GM19324 (cell line): ENCODE results near the gene PRAMEF15.
"Not testable (repeated sequence)": the region's sequence is repeated elsewhere in the genome, so short reads cannot be mapped to it uniquely, and the experiment has no call there.

ENCODE experiments used
- ATAC-seq: cut with Tn5 transposase; IDR thresholded peaks from one replicate; pipeline ENCODE4 v1.9.1; 2021; ENCODE audit warnings: mild to moderate bottlenecking, moderate library complexity; ENCODE audit not compliant: unreplicated experiment, low FRiP score

The PRAMEF15 gene

DNA sequence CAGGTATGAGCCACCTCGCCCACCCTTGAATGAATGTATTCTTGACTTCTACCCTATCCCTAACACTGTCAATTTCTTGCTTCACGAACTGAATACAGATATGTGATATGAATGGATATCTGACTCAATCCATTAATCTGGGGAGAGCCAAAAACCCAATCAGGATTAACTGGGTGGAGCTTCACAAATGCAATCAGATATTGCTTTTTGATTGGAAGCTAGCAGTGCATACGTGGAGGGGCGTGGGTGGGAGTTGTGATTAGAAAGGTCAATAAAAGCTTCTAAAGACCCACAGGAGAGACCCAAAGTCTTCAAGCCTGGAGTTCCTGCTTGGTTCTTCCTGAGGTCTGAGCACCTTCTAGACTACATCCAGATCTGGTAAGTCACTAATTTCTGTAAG, at the start of gene PRAMEF15:
TSS of gene PRAMEF15 (plus strand) at position 301 of the 400 bp plus-strand sequence. CDS start 2,827 bp downstream, outside the sequence.
- not testable (repeated sequence) for ATAC-seq

DNA sequence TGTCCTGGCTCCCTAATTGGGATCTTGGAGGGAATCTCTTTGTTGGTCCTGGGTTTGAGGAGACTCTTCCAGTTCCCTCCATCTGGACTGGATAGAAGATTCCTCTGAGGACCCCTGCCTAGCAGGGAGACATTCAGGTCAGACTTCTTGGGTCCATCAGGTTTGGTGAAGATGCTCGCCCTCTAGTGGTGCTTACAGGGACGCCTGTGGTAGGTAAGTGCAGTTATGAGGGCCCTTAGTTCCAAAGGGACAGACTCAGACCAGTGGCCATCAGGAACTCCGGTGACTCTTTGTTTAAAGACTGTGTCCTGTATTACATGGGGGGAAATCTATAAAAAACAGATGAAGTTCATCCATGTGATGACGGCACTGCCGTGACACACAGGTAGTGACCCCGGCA, 38.4 kb upstream of the PRAMEF15 start:
- ATAC-seq = not testable (repeated sequence)

DNA sequence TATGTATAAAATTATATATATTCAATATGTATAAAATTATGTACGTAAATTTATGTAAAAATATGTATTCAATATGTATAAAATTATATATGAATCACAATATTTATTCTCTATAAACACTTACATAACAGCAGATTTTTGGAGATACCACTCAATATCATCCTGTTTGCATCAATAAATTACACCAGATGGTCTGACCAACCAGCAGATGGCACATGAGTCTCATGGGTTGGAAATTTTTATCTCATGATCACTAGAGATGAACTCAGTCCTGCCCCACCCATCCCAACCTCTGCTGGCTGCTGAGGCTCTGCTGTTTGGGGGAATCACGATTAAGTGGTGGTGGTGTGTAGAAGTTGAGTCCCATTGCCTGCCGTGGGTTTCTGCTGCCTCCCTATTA, 35.8 kb upstream of the PRAMEF15 start:
- ATAC-seq = not testable (repeated sequence)

DNA sequence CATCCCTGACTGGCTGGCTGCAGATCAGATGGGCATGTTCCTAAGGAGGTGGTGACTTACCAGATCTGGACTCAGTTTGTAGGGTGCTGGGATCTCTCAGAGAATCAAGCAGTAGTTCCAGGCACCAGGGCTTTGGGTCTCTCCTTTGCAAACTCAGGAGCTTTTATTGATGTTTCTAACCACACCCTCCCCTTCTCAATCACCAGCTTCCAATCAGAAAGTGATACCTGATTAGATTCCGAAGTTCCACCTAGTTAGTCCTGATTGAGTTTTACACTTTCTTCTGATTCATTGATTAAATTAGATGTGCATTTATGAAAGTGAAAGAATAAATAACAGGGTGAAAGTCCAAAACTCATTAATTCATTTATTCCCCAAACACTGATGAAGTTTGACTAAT, 30.3 kb upstream of the PRAMEF15 start, which contains the start of gene PRAMEF8:
TSS of gene PRAMEF8 (minus strand) at position 101 of the 400 bp plus-strand sequence. CDS start 1,046 bp downstream, outside the sequence.
- ATAC-seq = not testable (repeated sequence)

DNA sequence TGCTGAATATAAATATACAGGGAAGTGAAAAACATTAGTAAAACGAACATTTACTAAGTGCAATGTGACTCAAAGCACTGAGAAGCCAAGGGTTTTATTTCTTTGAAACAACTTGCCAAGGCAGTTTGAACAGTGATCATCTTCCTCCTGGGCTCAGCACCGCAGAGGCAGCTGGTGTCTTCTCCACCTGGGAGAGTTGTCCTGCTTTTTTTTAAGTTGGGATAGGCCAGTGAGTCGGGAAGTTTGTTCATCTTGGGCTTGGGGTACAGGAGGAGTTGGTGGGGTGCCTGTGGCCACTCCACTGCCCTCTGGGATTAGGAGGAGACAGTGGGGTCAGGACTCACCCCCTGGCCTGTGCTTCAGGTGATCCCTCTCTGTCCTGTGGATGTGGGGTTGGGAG, 26.4 kb upstream of the PRAMEF15 start:
- not testable (repeated sequence) for ATAC-seq

DNA sequence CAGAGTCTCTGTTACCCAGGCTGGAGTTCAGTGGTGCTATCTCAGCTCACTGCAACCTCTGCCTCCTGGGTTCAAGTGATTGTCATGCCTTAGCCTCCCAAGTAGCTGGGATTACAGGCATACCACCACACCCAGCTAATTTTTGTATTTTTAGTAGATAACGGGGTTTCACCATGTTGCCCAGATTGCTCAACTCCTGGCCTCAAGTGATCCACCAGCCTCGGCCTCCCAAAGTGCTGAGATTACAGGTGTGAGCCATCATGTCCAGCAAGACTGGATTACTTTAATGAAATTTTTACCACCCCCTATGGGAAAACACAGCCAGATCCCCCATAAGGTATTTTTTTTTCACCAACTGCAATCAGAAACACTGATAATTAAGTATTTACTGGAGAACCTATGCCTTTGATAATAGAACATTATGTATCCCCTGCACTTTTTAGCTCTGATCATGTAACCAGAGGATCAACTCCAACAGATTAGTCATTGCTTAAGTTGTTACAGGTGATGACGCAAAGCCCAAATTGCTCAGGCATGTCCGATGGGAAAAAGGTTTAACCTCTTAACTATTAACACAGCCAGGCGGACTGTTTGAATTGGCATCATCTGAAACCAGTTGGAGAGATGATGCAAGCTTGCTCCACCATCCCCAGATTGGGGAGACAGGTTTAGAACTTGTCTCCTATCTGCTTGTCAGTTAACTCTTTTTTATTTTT, 18.0 kb upstream of the PRAMEF15 start:
- not testable (repeated sequence) for ATAC-seq

DNA sequence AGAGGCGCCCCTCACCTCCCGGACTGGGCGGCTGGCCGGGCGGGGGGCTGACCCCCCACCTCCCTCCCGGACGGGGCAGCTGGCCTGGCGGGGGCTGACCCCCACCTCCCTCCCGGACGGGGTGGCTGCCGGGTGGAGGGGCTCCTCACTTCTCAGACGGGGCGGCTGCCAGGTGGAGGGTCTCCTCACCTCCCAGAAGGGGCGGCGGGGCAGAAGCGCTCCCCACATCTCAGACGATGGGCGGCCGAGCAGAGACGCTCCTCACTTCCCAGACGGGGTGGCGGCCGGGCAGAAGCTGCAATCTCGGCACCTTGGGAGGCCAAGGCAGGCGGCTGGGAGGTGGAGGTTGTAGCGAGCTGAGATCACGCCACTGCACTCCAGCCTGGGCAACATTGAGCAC, 16.7 kb upstream of the PRAMEF15 start:
- not testable (repeated sequence) for ATAC-seq

DNA sequence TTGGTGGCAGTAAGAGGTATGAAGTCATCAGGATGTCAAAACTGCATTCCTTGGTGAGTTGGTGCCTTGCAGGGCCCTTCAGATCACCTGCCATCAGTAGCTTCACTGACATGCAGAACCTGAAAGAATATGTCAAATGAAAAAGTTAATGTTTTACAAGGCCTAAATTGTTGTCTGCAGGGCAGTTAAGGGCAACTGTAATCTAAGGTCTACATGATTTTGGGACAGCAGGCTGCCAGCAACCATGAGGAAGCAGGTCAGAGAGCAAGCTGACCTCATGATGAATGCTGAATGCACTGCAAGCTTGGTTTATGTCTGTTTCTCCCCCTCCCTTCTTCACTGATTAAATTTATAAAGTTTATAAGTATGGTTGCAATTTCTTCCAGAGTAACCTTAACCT, 13.2 kb upstream of the PRAMEF15 start:
- not testable (repeated sequence) for ATAC-seq

DNA sequence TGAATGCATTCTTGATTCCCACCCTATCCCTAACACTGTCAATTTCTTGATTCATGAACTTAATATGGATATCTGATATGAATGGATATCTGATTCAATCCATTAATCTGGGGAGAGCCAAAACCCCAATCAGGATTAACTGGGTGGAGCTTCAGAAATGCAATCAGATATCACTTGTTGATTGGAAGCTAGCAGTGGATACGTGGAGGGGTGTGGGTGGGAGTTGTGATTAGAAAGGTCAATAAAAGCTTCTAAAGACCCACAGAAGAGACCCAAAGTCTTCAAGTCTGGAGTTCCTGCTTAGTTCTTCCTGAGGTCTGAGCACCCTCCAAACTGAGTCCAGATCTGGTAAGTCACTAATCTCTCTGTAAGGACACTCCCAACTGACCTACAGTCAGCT, 12.1 kb upstream of the PRAMEF15 start, which contains the start of gene PRAMEF33:
TSS of gene PRAMEF33 (plus strand) at position 301 of the 400 bp plus-strand sequence. CDS start 2,416 bp downstream, outside the sequence.
- ATAC-seq = not testable (repeated sequence)

DNA sequence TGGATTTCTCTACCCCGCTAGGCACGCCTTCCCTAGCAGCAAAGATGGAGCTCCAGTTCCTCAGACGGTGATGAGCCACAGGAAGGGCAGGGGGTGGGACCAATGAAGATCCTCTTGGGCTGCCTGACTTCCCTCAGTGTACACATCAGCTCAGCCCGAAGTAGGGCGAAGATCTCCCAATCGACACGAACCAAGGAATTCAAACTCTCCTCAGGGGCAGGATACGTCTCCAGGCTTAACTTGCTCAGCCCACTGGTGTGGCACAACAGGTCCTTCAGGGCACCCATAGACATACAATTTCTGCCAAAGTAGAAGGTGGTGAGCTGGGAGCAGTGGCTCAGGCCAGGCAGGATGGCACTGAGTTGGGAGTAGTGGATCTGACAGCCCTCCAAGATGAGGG, 27.1 kb downstream of the PRAMEF15 start:
- ATAC-seq = not testable (repeated sequence)

DNA sequence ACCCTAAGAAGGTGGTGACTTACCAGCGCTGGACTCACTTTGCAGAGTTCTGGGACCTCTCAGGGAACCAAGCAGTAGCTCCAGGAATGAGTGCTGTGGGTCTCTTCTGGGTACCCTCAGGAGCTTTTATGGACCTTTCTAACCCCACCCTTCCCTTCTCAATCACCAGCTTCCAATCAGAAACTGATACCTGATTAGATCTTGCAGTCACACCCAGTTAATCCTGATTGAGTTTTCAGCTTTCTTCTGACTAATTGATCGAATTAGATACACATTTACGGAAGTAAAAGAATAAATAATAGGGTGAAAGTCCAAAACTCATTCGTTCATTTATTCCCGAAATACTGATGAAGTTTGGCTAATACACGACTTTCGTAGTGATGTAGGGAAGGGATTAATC, 31.7 kb downstream of the PRAMEF15 start, which contains the start of gene PRAMEF14:
TSS of gene PRAMEF14 (minus strand) at position 101 of the 400 bp plus-strand sequence. CDS start 1,820 bp downstream, outside the sequence.
- ATAC-seq = not testable (repeated sequence)

DNA sequence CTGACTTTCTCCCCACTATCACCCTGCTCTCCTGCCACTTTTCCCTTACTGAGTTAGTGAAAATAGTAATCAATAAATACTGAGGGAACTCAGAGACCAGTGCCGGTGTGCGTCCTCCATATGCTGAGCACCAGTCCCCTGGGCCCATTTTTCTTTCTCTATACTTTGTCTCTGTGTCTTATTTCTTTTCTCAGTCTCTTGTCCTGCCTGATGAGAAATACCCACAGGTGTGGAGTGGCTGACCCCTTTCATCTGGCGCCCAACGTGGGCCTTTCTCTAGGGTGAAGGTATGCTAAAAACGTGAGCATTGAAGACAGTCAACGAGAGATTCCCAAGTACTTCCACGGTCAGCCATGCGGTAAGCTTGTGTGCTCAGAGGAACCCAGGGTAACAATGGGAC, 38.1 kb downstream of the PRAMEF15 start:
- ATAC-seq = not testable (repeated sequence)

DNA sequence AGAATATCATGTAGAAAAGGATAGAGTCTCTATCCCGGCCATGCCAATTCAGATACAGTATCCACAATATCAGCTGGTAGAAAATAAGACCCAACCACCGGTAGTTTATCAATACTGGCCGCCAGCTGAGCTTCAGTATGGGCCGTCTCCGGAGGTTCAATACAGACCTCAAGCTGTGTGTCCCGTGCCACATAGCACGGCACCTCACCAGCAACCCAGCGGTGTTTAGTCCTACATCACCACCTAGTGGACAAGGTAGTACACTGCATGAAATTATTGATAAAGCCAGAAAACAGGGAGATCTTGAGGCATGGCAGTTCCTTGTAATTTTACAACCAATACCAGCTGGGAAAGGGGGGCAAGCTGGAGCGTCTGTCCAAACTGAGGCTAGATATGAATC, 39.1 kb downstream of the PRAMEF15 start:
- not testable (repeated sequence) for ATAC-seq

DNA sequence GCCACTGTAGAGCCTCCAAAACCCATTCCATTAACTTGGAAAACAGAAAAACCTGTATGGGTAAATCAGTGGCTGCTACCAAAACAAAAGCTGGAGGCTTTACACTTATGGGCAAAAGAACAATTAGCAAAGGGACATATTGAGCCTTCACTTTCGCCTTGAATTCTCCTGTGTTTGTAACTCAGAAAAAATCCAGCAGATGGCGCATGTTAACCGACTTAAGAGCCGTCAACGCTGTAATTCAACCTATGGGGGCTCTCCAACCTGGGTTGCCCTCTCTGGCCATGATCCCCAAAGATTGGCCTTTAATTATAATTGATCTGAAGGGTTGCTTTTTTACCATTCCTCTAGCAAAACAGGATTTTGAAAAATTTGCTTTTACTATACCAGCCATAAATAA, 41.4 kb downstream of the PRAMEF15 start:
- ATAC-seq = not testable (repeated sequence)

DNA sequence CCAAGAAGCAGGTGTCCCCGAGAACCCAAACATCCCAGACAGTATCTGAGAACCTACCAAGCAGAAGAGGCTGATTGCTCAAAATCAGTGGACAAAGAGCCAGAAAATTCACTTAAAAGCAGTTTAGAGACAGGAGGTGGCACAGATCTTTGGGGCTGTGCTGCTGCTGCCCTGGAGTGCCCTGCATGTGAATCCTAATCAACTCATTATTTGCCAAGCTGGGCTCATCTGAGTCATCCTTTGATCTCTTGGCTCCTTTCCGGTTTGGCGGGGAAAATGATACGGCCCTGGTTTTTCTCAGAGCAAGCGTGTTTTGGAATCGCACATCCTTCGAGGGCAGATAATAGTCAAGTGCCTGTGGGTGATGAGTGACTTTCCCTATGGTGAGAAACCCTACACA, 47.0 kb downstream of the PRAMEF15 start:
- ATAC-seq = not testable (repeated sequence)

DNA sequence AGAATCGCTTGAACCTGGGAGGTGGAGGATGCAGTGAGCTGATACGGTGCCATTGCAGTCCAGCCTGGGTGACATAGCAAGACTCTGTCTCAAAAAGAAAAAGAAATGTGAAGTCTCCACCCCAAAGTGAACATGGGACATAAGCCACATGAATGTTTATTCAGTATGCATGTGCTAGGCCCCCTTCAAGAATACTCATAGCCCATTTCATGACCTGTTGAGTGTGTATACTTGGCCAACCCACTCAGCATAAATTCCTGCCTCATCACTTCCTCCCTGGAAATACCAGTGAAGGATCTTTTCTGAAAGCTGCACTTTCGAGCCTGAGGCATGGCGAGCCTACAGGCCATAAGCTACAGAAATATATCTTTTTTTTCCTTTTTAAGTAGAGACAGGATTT, 49.5 kb downstream of the PRAMEF15 start:
- ATAC-seq = not testable (repeated sequence)

DNA sequence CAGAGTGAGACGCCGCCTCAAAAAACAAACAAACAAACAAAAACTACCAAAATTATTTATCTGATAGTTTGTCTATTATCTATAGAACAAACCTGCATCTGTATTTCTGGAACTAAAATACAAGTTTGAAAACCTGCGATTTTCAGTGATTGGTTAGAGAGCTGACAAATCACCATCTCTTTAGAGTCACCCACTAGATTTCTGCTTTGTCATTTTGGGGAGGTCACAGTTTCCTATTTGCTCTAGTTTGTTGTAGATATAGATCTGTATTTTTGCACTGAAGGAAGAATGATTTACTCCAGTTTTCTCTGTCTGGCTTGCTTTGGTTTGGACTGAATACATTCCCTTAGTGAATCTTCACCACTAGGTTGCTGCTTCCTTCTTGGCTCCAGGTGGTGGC, 51.2 kb downstream of the PRAMEF15 start:
- not testable (repeated sequence) for ATAC-seq

DNA sequence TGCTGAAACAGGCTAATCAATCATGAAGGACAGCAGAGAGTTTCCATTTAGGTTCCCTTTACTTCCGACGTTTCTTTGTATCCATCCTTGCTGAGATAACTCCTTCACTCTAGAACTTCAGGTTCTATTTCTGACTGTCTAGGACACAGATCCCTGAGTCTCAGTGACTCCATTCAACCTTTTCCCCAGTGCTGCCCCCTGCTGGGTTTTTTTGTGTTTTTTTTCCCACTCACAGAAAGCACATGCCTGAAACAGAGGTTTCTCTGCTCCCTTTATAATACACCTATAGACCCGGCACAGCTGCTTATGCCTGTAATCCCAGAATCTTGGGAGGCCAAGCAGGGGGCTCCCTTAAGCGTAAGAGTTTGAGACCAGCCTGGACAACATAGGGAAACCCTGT, 53.2 kb downstream of the PRAMEF15 start:
- not testable (repeated sequence) for ATAC-seq
